ENCODE data around the gene NDRG4. TPM values are rescaled to one million over a fixed set of nuclear protein-coding genes. Genes with fewer than 3 reads are reported as not detected.

NDRG4 gene
- total and polyA plus RNA-seq, 2 donors (not counting 1 experiment from before 2014, with no cell fraction given) = 0.96 to 1.1 TPM

- Mint-ChIP-seq H3K27me3 (no peaks in the 10 kb centered on the region), H3K27ac (no peak overlapping the region), H3K4me3 (no peak overlapping the region), H3K4me1 (peaks cover 9% of the 10 kb centered on the region), H3K9me3 (ENCODE audit: insufficient read depth) (no peaks in the 10 kb centered on the region)
- H3K27me3 ChIP-seq (replicated peaks in 1 of 4; ENCODE audit: control extremely low read depth in 1 of 4, control insufficient read depth in 3 of 4, insufficient read depth in 4 of 4, low read length in 3 of 4) = no peaks in the 10 kb centered on the region
- H3K4me2 ChIP-seq (replicated peaks; ENCODE audit: low read depth, low read length, poor library complexity, severe bottlenecking) = no peak overlapping the region
- no peaks in the 10 kb centered on the region for H3K36me3 ChIP-seq (replicated peaks in 1 of 2; ENCODE audit: control extremely low read depth in 1 of 2, control insufficient read depth in 1 of 2, extremely low read depth in 1 of 2, insufficient read depth in 2 of 2, low read length in 1 of 2)
- no peak overlapping the region for H3K4me3 ChIP-seq (ENCODE audit: control extremely low read depth in 1 of 5, extremely low read depth in 1 of 5, insufficient read depth in 1 of 5, low read depth in 2 of 5, low read length in 4 of 5)
- DNase-seq (no peak), ATAC-seq (ENCODE audit: low read depth) (no peak)
- CTCF ChIA-PET = interaction anchor here (1.0 to 2.9 kb wide), 7 partner anchors 9 to 250 kb away, joined by 3 to 23 read pairs (median 4); no protein-coding TSS in a partner anchor
- no peaks in the 10 kb centered on the region for H4K20me1 ChIP-seq (ENCODE audit: control insufficient read depth, insufficient read depth, low read length, poor library complexity, severe bottlenecking)
- POLR2A ChIA-PET = no interaction called here
- peaks cover 5 to 6% of the 10 kb centered on the region in 2 donors for H3K4me1 ChIP-seq (ENCODE audit: control insufficient read depth in 2 of 2, insufficient read depth in 2 of 2, low read length in 2 of 2)
- H3K27ac ChIP-seq (ENCODE audit: low read length in 2 of 2) = no peak overlapping the region
- WGBS (ENCODE audit: insufficient coverage) = 93% methylated on average over 21 of the region's 30 CpGs
- no peak overlapping the region for H3K9ac ChIP-seq (ENCODE audit: low read length)
- no peak for TF ChIP-seq EZH2 (IDR thresholded peaks at IDR 0.05; ENCODE audit: borderline replicate concordance, insufficient read depth, low read depth, low read length, poor library complexity, severe bottlenecking)
- TF ChIP-seq CTCF (IDR thresholded peaks at IDR 0.05) = no peak
- intact Hi-C loops (cut with micrococcal nuclease) = no loop called here
- H3K79me2 ChIP-seq (ENCODE audit: control insufficient read depth, insufficient read depth, low read length) = no peaks in the 10 kb centered on the region
- no peaks in the 10 kb centered on the region for H3K9me3 ChIP-seq (ENCODE audit: control extremely low read depth in 1 of 3, control insufficient read depth in 2 of 3, insufficient read depth in 1 of 3, low read length in 2 of 3)
- H2AFZ ChIP-seq (ENCODE audit: insufficient read depth, low read depth, low read length, poor library complexity, severe bottlenecking) = no peak overlapping the region
Observed at GRCh38 chr16:58510776-58511628, 11.1 kb downstream of the NDRG4 start.
